ENCODE data around the gene TUBB1.

Gene TUBB1

DNA sequence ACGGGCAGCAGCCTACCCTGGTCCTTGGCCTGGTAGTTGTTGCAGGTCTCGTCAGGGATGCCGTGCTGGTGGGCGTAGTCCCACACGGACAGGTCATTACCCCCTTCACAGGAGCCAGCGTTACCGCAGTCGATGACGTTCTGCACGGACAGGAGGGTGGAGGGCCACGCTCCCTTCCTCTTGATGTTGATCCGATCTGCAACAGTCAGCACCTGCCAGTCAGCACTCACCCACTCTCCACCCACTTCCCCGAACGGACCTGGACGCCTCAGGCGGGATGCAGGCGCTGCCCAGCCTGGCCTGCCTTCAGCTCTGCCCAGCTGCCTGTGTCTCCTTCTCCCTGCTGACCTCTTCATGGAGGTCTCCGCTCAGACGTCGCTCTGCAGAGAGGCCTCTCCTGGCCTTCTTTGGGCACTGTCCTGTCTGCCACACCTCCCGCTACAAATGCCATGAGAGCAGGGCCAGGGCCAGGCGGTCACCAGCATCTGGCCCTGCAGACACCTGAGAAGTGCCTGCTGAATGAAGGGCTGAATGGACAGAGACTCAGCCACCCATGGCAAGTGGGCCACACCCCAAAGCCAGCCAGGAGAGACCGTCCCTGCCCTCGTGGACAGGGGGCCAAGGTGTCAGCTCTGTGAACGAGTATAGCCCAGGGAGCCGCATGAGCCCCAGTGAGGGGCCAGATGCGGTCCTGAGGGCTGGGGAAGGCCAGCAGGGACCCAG, 17.6 kb upstream of the TUBB1 start:
- DNase-seq (ENCODE audit: low read depth), result no peak
- TF ChIP-seq, protein P1, sequence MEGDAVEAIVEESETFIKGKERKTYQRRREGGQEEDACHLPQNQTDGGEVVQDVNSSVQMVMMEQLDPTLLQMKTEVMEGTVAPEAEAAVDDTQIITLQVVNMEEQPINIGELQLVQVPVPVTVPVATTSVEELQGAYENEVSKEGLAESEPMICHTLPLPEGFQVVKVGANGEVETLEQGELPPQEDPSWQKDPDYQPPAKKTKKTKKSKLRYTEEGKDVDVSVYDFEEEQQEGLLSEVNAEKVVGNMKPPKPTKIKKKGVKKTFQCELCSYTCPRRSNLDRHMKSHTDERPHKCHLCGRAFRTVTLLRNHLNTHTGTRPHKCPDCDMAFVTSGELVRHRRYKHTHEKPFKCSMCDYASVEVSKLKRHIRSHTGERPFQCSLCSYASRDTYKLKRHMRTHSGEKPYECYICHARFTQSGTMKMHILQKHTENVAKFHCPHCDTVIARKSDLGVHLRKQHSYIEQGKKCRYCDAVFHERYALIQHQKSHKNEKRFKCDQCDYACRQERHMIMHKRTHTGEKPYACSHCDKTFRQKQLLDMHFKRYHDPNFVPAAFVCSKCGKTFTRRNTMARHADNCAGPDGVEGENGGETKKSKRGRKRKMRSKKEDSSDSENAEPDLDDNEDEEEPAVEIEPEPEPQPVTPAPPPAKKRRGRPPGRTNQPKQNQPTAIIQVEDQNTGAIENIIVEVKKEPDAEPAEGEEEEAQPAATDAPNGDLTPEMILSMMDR (conservative IDR thresholded peaks at IDR 0.05; ENCODE audit: control insufficient read depth, insufficient read depth, low read depth, low read length), result no peak

DNA sequence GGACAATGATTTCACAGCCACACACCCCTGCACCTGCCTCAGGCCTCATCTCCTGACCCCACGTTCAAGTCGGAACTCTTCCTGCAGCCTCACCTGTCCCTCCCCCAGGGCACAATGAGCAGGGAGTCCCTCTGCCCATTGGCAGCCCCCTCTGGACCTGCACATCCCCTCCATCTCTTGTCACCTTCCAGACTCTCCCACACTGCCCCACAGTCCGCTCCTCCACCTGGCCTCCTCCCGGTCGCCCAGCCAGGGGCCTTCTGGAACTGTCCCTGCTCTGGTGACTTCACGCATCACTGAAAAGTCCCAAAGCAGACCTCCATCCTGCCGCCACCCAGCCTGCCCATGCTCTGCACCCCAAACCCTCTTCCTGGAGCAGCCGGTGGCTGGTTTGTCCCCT, 16.8 kb upstream of the TUBB1 start:
- no peak overlapping the region for H3K4me3 ChIP-seq (ENCODE audit: control insufficient read depth, low read depth, low read length)
- TF ChIP-seq, protein P1 (conservative IDR thresholded peaks at IDR 0.05; ENCODE audit: control insufficient read depth, insufficient read depth, low read depth, low read length), result no peak
- DNase-seq (ENCODE audit: low read depth), result no peak

More for the DNA sequence above, 17.6 kb upstream of the TUBB1 start:
- H3K4me3 ChIP-seq (ENCODE audit: control insufficient read depth, low read depth, low read length), result no peak overlapping the region

DNA sequence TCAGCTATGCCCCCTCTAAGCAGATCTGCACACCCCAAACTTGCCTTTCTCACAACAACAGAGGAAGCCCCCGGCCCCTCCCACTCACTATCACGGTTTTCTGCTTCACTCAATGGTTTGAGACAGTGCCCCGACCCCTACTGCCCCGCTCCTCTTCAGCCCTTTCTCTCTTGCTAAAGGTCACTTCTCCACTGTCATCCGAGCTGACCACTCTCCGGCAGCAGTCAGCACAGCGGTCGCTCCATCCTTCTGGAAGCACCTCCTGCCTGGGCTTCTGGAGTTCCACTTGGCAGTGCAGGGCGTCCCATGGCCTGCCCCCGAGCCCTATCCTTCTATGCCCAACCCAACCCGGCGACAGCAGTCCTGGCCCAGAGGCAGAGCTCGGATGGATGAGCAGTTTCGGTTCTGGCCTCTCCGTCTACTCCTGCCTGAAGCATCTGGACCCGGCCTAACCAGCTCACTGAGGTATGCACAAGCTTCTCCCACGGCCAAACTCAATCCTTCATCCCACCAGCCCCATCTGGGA, 16.3 kb upstream of the TUBB1 start:
- no peak overlapping the region for H3K4me3 ChIP-seq (ENCODE audit: control insufficient read depth, low read depth, low read length)
- DNase-seq (ENCODE audit: low read depth), result peak; percentile 26
- TF ChIP-seq, protein P1 (conservative IDR thresholded peaks at IDR 0.05; ENCODE audit: control insufficient read depth, insufficient read depth, low read depth, low read length), result no peak

DNA sequence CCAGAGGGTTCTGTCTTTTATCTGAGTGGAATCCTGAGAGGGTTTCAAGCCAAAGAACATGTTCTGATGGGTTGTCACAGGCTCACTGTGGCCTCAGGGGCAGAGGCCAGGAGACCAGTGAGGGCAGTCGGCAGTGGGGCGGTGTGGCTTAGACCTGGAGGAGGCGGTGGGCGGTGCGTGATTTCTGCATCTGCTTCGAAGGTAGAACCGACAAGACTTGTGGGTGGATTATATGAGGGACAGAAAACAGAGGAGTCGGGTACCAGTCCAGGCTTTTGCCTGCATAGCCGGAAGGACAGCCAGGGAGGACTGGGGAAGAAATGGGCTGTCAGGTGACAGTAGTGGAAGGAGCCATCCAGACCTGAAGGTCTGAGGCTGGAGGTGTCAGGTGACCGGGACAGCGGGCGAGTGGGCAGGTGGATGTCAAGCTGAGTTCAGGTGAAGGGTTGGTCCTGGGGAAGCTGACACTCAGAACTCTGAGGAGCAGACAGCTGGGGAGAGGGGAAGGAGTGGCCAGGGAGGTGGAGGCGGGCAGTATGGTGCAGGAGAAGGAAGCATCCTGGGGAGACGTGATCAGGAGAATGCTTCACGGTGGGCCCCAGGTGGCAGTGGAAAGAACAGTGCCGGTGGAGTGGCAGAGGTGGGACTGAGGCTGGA, 15.3 kb upstream of the TUBB1 start:
- no peak for DNase-seq (ENCODE audit: low read depth)
- no peak overlapping the region for H3K4me3 ChIP-seq (ENCODE audit: control insufficient read depth, low read depth, low read length)
- TF ChIP-seq, protein P1 (conservative IDR thresholded peaks at IDR 0.05; ENCODE audit: control insufficient read depth, insufficient read depth, low read depth, low read length), result no peak

DNA sequence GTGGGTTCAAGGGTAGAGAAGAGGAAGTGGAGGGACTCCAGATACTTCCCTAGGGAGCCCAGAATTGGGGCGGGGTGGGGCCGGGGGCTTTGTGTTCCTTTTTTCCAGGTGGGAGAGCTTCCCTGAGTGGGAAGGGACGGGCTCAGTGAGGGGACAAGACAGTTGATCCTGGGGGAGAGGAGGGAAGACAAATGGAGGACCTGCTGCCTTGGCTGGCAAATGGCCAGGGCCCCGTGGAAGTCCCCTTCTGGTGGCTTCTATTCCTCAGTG, 14.8 kb upstream of the TUBB1 start:
- no peak overlapping the region for H3K4me3 ChIP-seq (ENCODE audit: control insufficient read depth, low read depth, low read length)
- DNase-seq (ENCODE audit: low read depth), result no peak
- TF ChIP-seq, protein P1 (conservative IDR thresholded peaks at IDR 0.05; ENCODE audit: control insufficient read depth, insufficient read depth, low read depth, low read length), result no peak

DNA sequence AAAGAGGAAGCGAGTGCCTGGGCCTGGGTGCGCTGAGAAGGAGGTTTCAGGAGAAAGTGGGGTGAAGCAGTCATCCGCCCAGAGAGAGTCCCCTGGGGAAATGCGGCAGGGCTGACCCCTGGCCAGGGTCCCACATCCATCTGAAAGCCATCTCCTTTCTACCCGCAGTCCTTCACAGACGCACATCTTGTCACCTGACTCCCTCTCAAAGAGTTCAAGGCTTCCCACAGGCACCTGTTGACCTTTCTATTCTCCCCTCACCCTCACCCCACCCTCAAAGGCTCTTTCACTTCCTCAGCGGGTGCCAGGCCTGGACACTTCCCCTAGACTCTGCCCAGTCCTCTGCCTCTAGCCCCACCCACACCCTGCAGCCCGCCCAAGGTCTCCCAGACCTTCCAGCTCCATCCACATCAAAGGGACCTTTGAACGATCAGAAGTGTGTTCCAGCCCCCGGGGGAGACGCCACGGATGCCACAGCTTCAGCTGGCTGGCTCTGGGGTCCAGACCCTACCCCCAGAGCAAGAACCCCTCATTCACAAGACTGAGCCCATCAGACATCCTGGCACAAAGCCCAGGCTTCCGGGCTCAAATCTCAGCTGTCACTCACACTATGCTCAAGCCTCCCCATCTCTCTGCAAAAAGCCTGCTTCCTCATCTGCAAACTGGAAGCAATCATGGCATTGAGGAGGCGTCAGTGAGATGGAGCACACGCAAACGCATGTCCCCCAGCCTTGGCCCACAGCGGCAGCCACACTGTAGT, 14.3 kb upstream of the TUBB1 start:
- TF ChIP-seq, protein P1 (conservative IDR thresholded peaks at IDR 0.05; ENCODE audit: control insufficient read depth, insufficient read depth, low read depth, low read length), result no peak
- H3K4me3 ChIP-seq (ENCODE audit: control insufficient read depth, low read depth, low read length), result peak overlapping the region; percentile 4
- no peak for DNase-seq (ENCODE audit: low read depth)
